MCF 10A (cell line): Measurements from ENCODE around the gene DVL1. TPM values are rescaled to one million over a fixed set of nuclear protein-coding genes. Genes with fewer than 3 reads are reported as not detected.

Experiments
- BruUV-seq: library from RNA; stranded (reverse); fragments of 400-500 nt; replicated peaks from 2 replicates; lab custom pipeline; 2021; lab: Mats Ljungman, UMichigan
- CTCF ChIA-PET: fragments of 300-600 bp; sonication (Branson Sonifier 250); formaldehyde crosslinking; extraction: SDS; loops from one replicate; lab custom pipeline; 2021; ENCODE audit warnings: antibody characterized with exemption, inconsistent platforms; lab: Yijun Ruan, JAX
- POLR2A ChIA-PET: fragments of 300-600, 350-650 bp; sonication (Branson Sonifier 250); formaldehyde crosslinking; extraction: SDS; loops from one replicate; lab custom pipeline; 2020; ENCODE audit warnings: antibody characterized with exemption, inconsistent platforms; lab: Yijun Ruan, JAX
- DNase-seq: peaks from one replicate; pipeline ENCODE4 v3.0.0-alpha.2; 2018; ENCODE audit not compliant: unreplicated experiment
- H3K27ac Mint-ChIP-seq: one replicate; pipeline ENCODE4 v1.8.0; 2022; ENCODE audit warnings: mild to moderate bottlenecking, low read depth, mixed read lengths; ENCODE audit not compliant: unreplicated experiment
- H3K27me3 Mint-ChIP-seq: one replicate; pipeline ENCODE4 v1.8.0; 2022; ENCODE audit warnings: mixed read lengths; ENCODE audit not compliant: insufficient read depth, unreplicated experiment
- H3K36me3 Mint-ChIP-seq: one replicate; pipeline ENCODE4 v1.8.0; 2022; ENCODE audit warnings: mild to moderate bottlenecking, moderate library complexity, mixed read lengths; ENCODE audit not compliant: insufficient read depth, unreplicated experiment
- H3K4me1 Mint-ChIP-seq: one replicate; pipeline ENCODE4 v1.8.0; 2022; ENCODE audit warnings: mixed read lengths; ENCODE audit not compliant: insufficient read depth, unreplicated experiment
- H3K4me3 Mint-ChIP-seq: one replicate; pipeline ENCODE4 v1.8.0; 2022; ENCODE audit warnings: mild to moderate bottlenecking, moderate library complexity, mixed read lengths; ENCODE audit not compliant: unreplicated experiment
- H3K9me3 Mint-ChIP-seq: one replicate; pipeline ENCODE4 v1.8.0; 2022; ENCODE audit warnings: mixed read lengths; ENCODE audit not compliant: unreplicated experiment
- intact Hi-C: fragments of 100-400 bp; cut with micrococcal nuclease; formaldehyde crosslinking; loops from 2 replicates; pipeline ENCODE4 v1.14.1; 2022
- total RNA-seq: library from RNA; stranded (reverse); gene quantifications from 2 replicates; pipeline ENCODE4 v1.2.3, GENCODE V29; 2022
- TF ChIP-seq, protein P1 (sequence below): fragments of 200-600 bp; IDR thresholded peaks from one replicate; pipeline ENCODE4 v1.8.0; 2022; ENCODE audit warnings: antibody characterized with exemption, mild to moderate bottlenecking; ENCODE audit not compliant: unreplicated experiment

Gene DVL1
- total RNA-seq, 1 experiment from 2014 or later = 113 TPM

DNA sequence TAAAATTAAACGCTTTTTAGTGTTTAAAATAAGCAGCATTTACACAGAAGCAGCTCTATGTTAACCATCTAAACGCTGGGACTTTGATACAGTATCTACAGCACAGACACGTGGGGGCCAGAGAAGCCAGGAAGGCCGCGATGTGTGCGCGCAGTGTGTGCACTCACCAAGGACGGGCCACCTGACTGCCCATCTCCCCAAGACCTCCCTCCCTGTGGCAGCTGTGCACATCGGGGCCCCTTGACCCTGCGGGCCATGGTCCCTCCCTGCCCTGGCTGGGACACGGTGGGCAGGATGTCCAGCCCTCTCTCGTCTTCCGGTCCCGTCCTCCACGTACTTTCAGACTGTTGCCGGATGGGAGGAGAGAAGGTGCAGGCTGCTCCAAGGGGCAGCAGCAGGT is 13.9 kb downstream of the DVL1 start:
- Mint-ChIP-seq H3K9me3 (no peaks in the 10 kb centered on the region), H3K27ac (no peak overlapping the region), H3K27me3 (no peaks in the 10 kb centered on the region), H3K36me3 (peaks cover 48% of the 10 kb centered on the region), H3K4me1 (no peaks in the 10 kb centered on the region), H3K4me3 (no peak overlapping the region)
- DNase-seq = no peak
- ChIA-PET POLR2A (interaction anchor here (1.1 to 1.5 kb wide), 2 partner anchors 12 to 17 kb away, joined by 4 read pairs; no protein-coding TSS in a partner anchor), CTCF (interaction anchor here (0.6 to 1.1 kb wide), 4 partner anchors 9 to 373 kb away, joined by 3 to 8 read pairs (median 4); no protein-coding TSS in a partner anchor)
- TF ChIP-seq, protein P1, sequence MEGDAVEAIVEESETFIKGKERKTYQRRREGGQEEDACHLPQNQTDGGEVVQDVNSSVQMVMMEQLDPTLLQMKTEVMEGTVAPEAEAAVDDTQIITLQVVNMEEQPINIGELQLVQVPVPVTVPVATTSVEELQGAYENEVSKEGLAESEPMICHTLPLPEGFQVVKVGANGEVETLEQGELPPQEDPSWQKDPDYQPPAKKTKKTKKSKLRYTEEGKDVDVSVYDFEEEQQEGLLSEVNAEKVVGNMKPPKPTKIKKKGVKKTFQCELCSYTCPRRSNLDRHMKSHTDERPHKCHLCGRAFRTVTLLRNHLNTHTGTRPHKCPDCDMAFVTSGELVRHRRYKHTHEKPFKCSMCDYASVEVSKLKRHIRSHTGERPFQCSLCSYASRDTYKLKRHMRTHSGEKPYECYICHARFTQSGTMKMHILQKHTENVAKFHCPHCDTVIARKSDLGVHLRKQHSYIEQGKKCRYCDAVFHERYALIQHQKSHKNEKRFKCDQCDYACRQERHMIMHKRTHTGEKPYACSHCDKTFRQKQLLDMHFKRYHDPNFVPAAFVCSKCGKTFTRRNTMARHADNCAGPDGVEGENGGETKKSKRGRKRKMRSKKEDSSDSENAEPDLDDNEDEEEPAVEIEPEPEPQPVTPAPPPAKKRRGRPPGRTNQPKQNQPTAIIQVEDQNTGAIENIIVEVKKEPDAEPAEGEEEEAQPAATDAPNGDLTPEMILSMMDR = no peak
- BruUV-seq = no TSS peak
- intact Hi-C loops = no loop called here

GRCh38 chr1:1334835-1335234 is 14.4 kb downstream of the DVL1 start:
- no peaks in the 10 kb centered on the region for H3K9me3 Mint-ChIP-seq
- BruUV-seq = no TSS peak
- no peak overlapping the region for H3K4me3 Mint-ChIP-seq
- ChIA-PET POLR2A (interaction anchor here (1.1 to 1.5 kb wide), 2 partner anchors 13 to 16 kb away, joined by 4 read pairs; no protein-coding TSS in a partner anchor), CTCF (interaction anchor here (0.6 to 1.1 kb wide), 6 partner anchors 9 to 372 kb away, joined by 3 to 8 read pairs (median 3); no protein-coding TSS in a partner anchor)
- H3K4me1 Mint-ChIP-seq = no peaks in the 10 kb centered on the region
- TF ChIP-seq, protein P1 = no peak
- H3K27me3 Mint-ChIP-seq = no peaks in the 10 kb centered on the region
- intact Hi-C loops = no loop called here
- H3K27ac Mint-ChIP-seq = no peak overlapping the region
- peaks cover 48% of the 10 kb centered on the region for H3K36me3 Mint-ChIP-seq
- no peak for DNase-seq

- Mint-ChIP-seq H3K4me3 (no peak overlapping the region), H3K27me3 (no peaks in the 10 kb centered on the region), H3K9me3 (no peaks in the 10 kb centered on the region), H3K27ac (no peak overlapping the region), H3K4me1 (no peaks in the 10 kb centered on the region), H3K36me3 (peaks cover 48% of the 10 kb centered on the region)
- TF ChIP-seq, protein P1 = no peak
- ChIA-PET CTCF (no interaction called here), POLR2A (interaction anchor here (1.6 to 3.0 kb wide), 4 partner anchors 10 to 42 kb away, joined by 3 to 28 read pairs (median 12); partner anchors contain the start of genes AURKAIP1 and DVL1)
- DNase-seq = no peak
- BruUV-seq = no TSS peak
- intact Hi-C loops = no loop called here
Measured at GRCh38 chr1:1333551-1334241, 15.5 kb downstream of the DVL1 start.

- ChIA-PET CTCF (interaction anchor here (1.3 kb wide), 1 partner anchor 15 kb away, joined by 3 read pairs; no protein-coding TSS in a partner anchor), POLR2A (interaction anchor here (0.7 to 3.0 kb wide), 8 partner anchors 11 to 105 kb away, joined by 3 to 28 read pairs (median 4); partner anchors contain the start of genes AURKAIP1 and DVL1)
- peak; percentile 83 for DNase-seq
- no TSS peak for BruUV-seq
- no peaks in the 10 kb centered on the region for H3K4me1 Mint-ChIP-seq
- H3K27ac Mint-ChIP-seq = no peak overlapping the region
- TF ChIP-seq, protein P1 = no peak
- no peaks in the 10 kb centered on the region for H3K27me3 Mint-ChIP-seq
- H3K9me3 Mint-ChIP-seq = no peaks in the 10 kb centered on the region
- peak overlapping the region; percentile 7 for H3K4me3 Mint-ChIP-seq
- intact Hi-C loops = no loop called here
- peaks cover 44% of the 10 kb centered on the region for H3K36me3 Mint-ChIP-seq
Measured at GRCh38 chr1:1332774-1333480, 16.3 kb downstream of the DVL1 start.
